DMS 273 treated with DMSO at 0.1 percent for 48 hours (cell line): ENCODE measurements around the gene PYCARD.
"Not testable (repeated sequence)": the region's sequence is repeated elsewhere in the genome, so short reads cannot be mapped to it uniquely, and the experiment has no call there.

ENCODE experiments used
- DNase-seq: peaks from one replicate; lab custom pipeline; 2025; lab: John Stamatoyannopoulos, UW

Gene PYCARD

GRCh38 chr16:31215287-31216162, 13.0 kb upstream of the PYCARD start:
- DNase-seq = no peak

GRCh38 chr16:31214708-31215286, 12.2 kb upstream of the PYCARD start:
- no peak for DNase-seq

- DNase-seq = no peak
These were observed 11.5 kb upstream of the PYCARD start, which contains the start of gene TRIM72 for GRCh38 chr16:31213877-31214707. TRIM72 (plus strand) TSS chr16:31214119; CDS start chr16:31214739, 620 bp downstream.

- no peak for DNase-seq
These were observed 10.8 kb upstream of the PYCARD start for GRCh38 chr16:31213342-31213741.

- no peak for DNase-seq
These were observed 4.2 kb upstream of the PYCARD start for GRCh38 chr16:31206776-31207175.

- no peak for DNase-seq
These were observed 2.5 kb upstream of the PYCARD start for GRCh38 chr16:31204871-31205666.

- DNase-seq = no peak
These were observed 762 bp downstream of the PYCARD start for GRCh38 chr16:31201582-31202413.

GRCh38 chr16:31200821-31201568, 1.6 kb downstream of the PYCARD start:
- no peak for DNase-seq

- not testable (repeated sequence) for DNase-seq
These were observed 2.4 kb downstream of the PYCARD start for GRCh38 chr16:31200111-31200510.

- no peak for DNase-seq
These were observed 3.0 kb downstream of the PYCARD start for GRCh38 chr16:31199430-31200041.

- DNase-seq = no peak
These were observed 4.2 kb downstream of the PYCARD start for GRCh38 chr16:31198207-31198882.

- no peak for DNase-seq
These were observed 6.1 kb downstream of the PYCARD start for GRCh38 chr16:31196324-31197088.

GRCh38 chr16:31195861-31196260, 6.7 kb downstream of the PYCARD start:
- not testable (repeated sequence) for DNase-seq

- no peak for DNase-seq
These were observed 7.7 kb downstream of the PYCARD start for GRCh38 chr16:31194898-31195297.

- no peak for DNase-seq
These were observed 8.7 kb downstream of the PYCARD start for GRCh38 chr16:31193874-31194273.

- no peak for DNase-seq
These were observed 9.5 kb downstream of the PYCARD start for GRCh38 chr16:31192856-31193642.

- no peak for DNase-seq
These were observed 10.7 kb downstream of the PYCARD start for GRCh38 chr16:31191697-31192428.
